Duodenal mucosa (tissue), 2 donors: ENCODE measurements around the gene ITK.
"Not testable (repeated sequence)": the region's sequence is repeated elsewhere in the genome, so short reads cannot be mapped to it uniquely, and the experiment has no call there.

Source experiments
- H3K27ac ChIP-seq: one replicate; pipeline ENCODE4 v1.7.0; 2013; ENCODE audit warnings: low read depth, low read length
- H3K27me3 ChIP-seq, 2 donors: one replicate each; pipeline ENCODE4 v1.7.0; 2013; ENCODE audit warnings: low read length in 2 of 2, control low read depth in 1 of 2; ENCODE audit not compliant: insufficient read depth in 2 of 2, control insufficient read depth in 1 of 2
- H3K36me3 ChIP-seq, 2 donors: one replicate each; pipeline ENCODE4 v1.7.0; 2013; ENCODE audit warnings: low read length in 2 of 2, control low read depth in 1 of 2; ENCODE audit not compliant: insufficient read depth in 2 of 2, control insufficient read depth in 1 of 2
- H3K4me1 ChIP-seq, 2 donors: one replicate each; pipeline ENCODE4 v1.7.0; 2013; ENCODE audit warnings: low read length in 2 of 2, control low read depth in 1 of 2; ENCODE audit not compliant: insufficient read depth in 2 of 2, control insufficient read depth in 1 of 2
- H3K4me3 ChIP-seq, 2 donors: one replicate each; pipeline ENCODE4 v1.7.0; 2013; ENCODE audit warnings: low read length in 2 of 2, low read depth in 1 of 2
- H3K9ac ChIP-seq, 2 donors: one replicate each; pipeline ENCODE4 v1.7.0; 2013; ENCODE audit warnings: low read length in 2 of 2, low read depth in 1 of 2
- H3K9me3 ChIP-seq, 2 donors: one replicate each; pipeline ENCODE4 v1.7.0; 2013; ENCODE audit warnings: low read length in 2 of 2, control low read depth in 1 of 2; ENCODE audit not compliant: control insufficient read depth in 1 of 2

The ITK gene

GRCh38 chr5:157221959-157222358 is 41.3 kb downstream of the ITK start:
- no peaks in the 10 kb centered on the region for H3K4me1 ChIP-seq
- no peaks in the 10 kb centered on the region for H3K9me3 ChIP-seq
- no peak overlapping the region for H3K27ac ChIP-seq

GRCh38 chr5:157222506-157223230 is 42.0 kb downstream of the ITK start:
- Histone ChIP-seq H3K4me3 (no peak overlapping the region), H3K9ac (no peak overlapping the region), H3K4me1 (no peaks in the 10 kb centered on the region), H3K36me3 (no peaks in the 10 kb centered on the region), H3K27ac (no peak overlapping the region), H3K27me3 (no peaks in the 10 kb centered on the region), H3K9me3 (no peaks in the 10 kb centered on the region)

More at GRCh38 chr5:157221959-157222358, 41.3 kb downstream of the ITK start:
- Histone ChIP-seq H3K4me3 (no peak overlapping the region), H3K27me3 (no peaks in the 10 kb centered on the region), H3K9ac (no peak overlapping the region), H3K36me3 (no peaks in the 10 kb centered on the region)

- Histone ChIP-seq H3K36me3 (no peaks in the 10 kb centered on the region), H3K4me3 (no peak overlapping the region), H3K9me3 (no peaks in the 10 kb centered on the region), H3K27me3 (no peaks in the 10 kb centered on the region), H3K4me1 (no peaks in the 10 kb centered on the region), H3K9ac (no peak overlapping the region), H3K27ac (no peak overlapping the region)
Observed at GRCh38 chr5:157225469-157226422, 45.1 kb downstream of the ITK start.

- Histone ChIP-seq H3K36me3 (no peaks in the 10 kb centered on the region), H3K4me3 (no peak overlapping the region), H3K9ac (no peak overlapping the region), H3K9me3 (no peaks in the 10 kb centered on the region), H3K4me1 (no peaks in the 10 kb centered on the region), H3K27ac (no peak overlapping the region), H3K27me3 (no peaks in the 10 kb centered on the region)
Observed at GRCh38 chr5:157230610-157231009, 50.0 kb downstream of the ITK start.

DNA sequence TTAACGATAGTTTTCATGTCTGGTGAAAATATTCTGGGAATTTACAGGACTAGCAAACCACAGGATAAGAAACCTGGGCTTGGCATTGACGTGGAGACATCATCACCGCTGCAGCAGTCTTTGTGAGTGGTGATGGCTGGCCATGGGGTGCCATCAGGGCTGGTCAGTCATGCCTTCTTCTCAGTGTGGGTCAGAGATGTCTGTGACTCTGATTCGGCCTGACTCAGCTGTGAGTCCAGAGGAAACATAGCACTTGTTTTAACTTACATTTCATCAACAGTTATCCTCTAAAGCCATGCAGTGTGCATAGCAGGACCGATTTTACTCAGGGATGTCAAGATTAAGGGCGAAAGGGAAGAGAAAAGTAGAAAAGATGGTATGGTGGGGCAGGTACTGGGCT is 52.1 kb downstream of the ITK start:
- H3K4me3 ChIP-seq: no peak overlapping the region

GRCh38 chr5:157233515-157233914 is 52.9 kb downstream of the ITK start:
- Histone ChIP-seq H3K9ac (no peak overlapping the region), H3K27me3 (no peaks in the 10 kb centered on the region), H3K36me3 (no peaks in the 10 kb centered on the region), H3K4me1 (no peaks in the 10 kb centered on the region), H3K27ac (no peak overlapping the region), H3K9me3 (no peaks in the 10 kb centered on the region), H3K4me3 (no peak overlapping the region)

More for the DNA sequence above, 52.1 kb downstream of the ITK start:
- Histone ChIP-seq H3K9ac (no peak overlapping the region), H3K27ac (no peak overlapping the region), H3K9me3 (no peaks in the 10 kb centered on the region), H3K4me1 (no peaks in the 10 kb centered on the region), H3K36me3 (no peaks in the 10 kb centered on the region), H3K27me3 (no peaks in the 10 kb centered on the region)

DNA sequence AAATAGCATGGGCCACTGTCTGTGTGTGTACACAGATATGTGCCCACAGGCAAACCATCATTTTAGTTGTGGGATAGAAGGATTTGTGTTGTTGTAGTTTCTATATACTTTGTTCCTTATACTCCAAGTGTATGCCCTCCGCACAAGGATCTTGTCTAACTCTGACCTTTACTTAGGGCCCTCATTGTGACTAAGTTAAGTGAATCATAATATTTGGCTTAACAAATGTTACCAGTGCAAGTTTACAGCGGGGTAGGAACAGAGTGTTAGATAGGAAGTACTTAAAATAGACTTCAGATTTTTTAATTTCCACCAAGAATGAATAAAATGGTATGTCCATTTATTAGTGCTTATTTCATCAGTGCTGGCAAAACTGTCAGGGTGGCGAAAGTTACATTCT is 55.8 kb downstream of the ITK start:
- Histone ChIP-seq H3K36me3 (no peaks in the 10 kb centered on the region), H3K27ac (no peak overlapping the region), H3K4me3 (no peak overlapping the region), H3K9me3 (no peaks in the 10 kb centered on the region), H3K9ac (no peak overlapping the region), H3K27me3 (no peaks in the 10 kb centered on the region), H3K4me1 (no peaks in the 10 kb centered on the region)

DNA sequence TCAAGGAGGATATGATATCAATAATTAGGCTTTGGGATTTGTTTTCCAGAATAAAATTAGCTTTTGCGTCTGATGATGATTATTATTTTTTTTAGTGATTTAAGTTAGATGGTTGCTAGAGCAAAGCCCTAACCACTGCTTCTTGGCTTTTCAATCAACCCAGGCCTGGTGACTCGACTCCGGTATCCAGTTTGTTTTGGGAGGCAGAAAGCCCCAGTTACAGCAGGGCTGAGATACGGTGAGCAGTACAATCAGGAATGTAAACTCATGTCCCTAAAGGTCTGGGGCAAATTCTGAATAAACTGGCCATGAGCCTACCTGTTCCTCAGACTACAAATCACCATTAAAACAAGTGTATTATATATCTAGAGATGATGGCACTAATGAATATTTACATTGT is 60.8 kb downstream of the ITK start:
- Histone ChIP-seq H3K36me3 (no peaks in the 10 kb centered on the region), H3K4me1 (no peaks in the 10 kb centered on the region), H3K27ac (no peak overlapping the region), H3K9me3 (no peaks in the 10 kb centered on the region), H3K9ac (no peak overlapping the region), H3K27me3 (no peaks in the 10 kb centered on the region), H3K4me3 (no peak overlapping the region)

GRCh38 chr5:157244704-157245103 is 64.1 kb downstream of the ITK start:
- not testable (repeated sequence) for H3K9me3 ChIP-seq, H3K27me3 ChIP-seq, H3K4me1 ChIP-seq, H3K27ac ChIP-seq, H3K4me3 ChIP-seq, H3K9ac ChIP-seq, H3K36me3 ChIP-seq

GRCh38 chr5:157245476-157245875 is 64.8 kb downstream of the ITK start:
- no peak overlapping the region for H3K27ac ChIP-seq
- no peak overlapping the region for H3K9ac ChIP-seq
- peaks cover 0 to 8% of the 10 kb centered on the region in 2 donors for H3K4me1 ChIP-seq
- H3K36me3 ChIP-seq: no peaks in the 10 kb centered on the region
- H3K9me3 ChIP-seq: no peaks in the 10 kb centered on the region
- H3K4me3 ChIP-seq: no peak overlapping the region
- no peaks in the 10 kb centered on the region for H3K27me3 ChIP-seq
